Measurements from ENCODE around the gene SMYD4.
"Not testable (repeated sequence)": the region's sequence is repeated elsewhere in the genome, so short reads cannot be mapped to it uniquely, and the experiment has no call there.

The SMYD4 gene

GRCh38 chr17:1829216-1829591 is 498 bp downstream of the SMYD4 start:
- DNase-seq, result no peak

- DNase-seq, result no peak
Observed at GRCh38 chr17:1820528-1821252, 9.0 kb downstream of the SMYD4 start.

GRCh38 chr17:1813088-1813487 is 16.6 kb downstream of the SMYD4 start:
- no peak for DNase-seq

- DNase-seq, result no peak
Observed at GRCh38 chr17:1810450-1811103, 19.1 kb downstream of the SMYD4 start.

- DNase-seq, result not testable (repeated sequence)
Observed at GRCh38 chr17:1809815-1810214, 19.9 kb downstream of the SMYD4 start.

- no peak for DNase-seq
Observed at GRCh38 chr17:1808644-1809043, 21.1 kb downstream of the SMYD4 start.

- no peak for DNase-seq
Observed at GRCh38 chr17:1807890-1808289, 21.8 kb downstream of the SMYD4 start.

- DNase-seq, result no peak
Observed at GRCh38 chr17:1803280-1803679, 26.4 kb downstream of the SMYD4 start.

GRCh38 chr17:1802429-1802828 is 27.3 kb downstream of the SMYD4 start:
- DNase-seq, result no peak

GRCh38 chr17:1800712-1801111 is 29.0 kb downstream of the SMYD4 start:
- DNase-seq, result no peak

GRCh38 chr17:1800240-1800639 is 29.5 kb downstream of the SMYD4 start:
- DNase-seq, result no peak

GRCh38 chr17:1797846-1798245 is 31.9 kb downstream of the SMYD4 start:
- not testable (repeated sequence) for DNase-seq

GRCh38 chr17:1797323-1797722 is 32.4 kb downstream of the SMYD4 start:
- DNase-seq, result no peak

GRCh38 chr17:1796800-1797199 is 32.9 kb downstream of the SMYD4 start:
- DNase-seq, result no peak

GRCh38 chr17:1793447-1793806 is 36.3 kb downstream of the SMYD4 start:
- DNase-seq, result no peak

GRCh38 chr17:1792495-1793446 is 36.9 kb downstream of the SMYD4 start:
- DNase-seq, result no peak

- no peak for DNase-seq
Observed at GRCh38 chr17:1789936-1790335, 39.8 kb downstream of the SMYD4 start.

GRCh38 chr17:1787301-1787902 is 42.3 kb downstream of the SMYD4 start:
- no peak for DNase-seq

- no peak for DNase-seq
Observed at GRCh38 chr17:1786708-1787107, 43.0 kb downstream of the SMYD4 start.

- DNase-seq, result no peak
Observed at GRCh38 chr17:1785930-1786329, 43.8 kb downstream of the SMYD4 start.

- no peak for DNase-seq
Observed at GRCh38 chr17:1783834-1784611, 45.7 kb downstream of the SMYD4 start.

GRCh38 chr17:1783271-1783670 is 46.4 kb downstream of the SMYD4 start:
- DNase-seq, result no peak
